Prostate gland (tissue), 2 donors: ENCODE results near the gene ADM2.

Experiments
- CTCF ChIP-seq, 4 experiments: fragments of 200-600 bp in 2 of 4; fragments of 450-650 bp in 2 of 4; sonication (generic) in 2 of 4; IDR thresholded peaks; 1 replicate in 3 of 4; 2 replicates in 1 of 4; pipeline ENCODE4 v1.5.1; 2016 to 2019; ENCODE audit warnings: antibody characterized with exemption in 4 of 4, mild to moderate bottlenecking in 2 of 4, moderate library complexity in 2 of 4
- POLR2A ChIP-seq: fragments of 450-650 bp; IDR thresholded peaks from one replicate; pipeline ENCODE4 v1.6.1; 2016; ENCODE audit warnings: antibody characterized with exemption, mild to moderate bottlenecking
- POLR2AphosphoS5 ChIP-seq: sonication (generic); formaldehyde crosslinking; IDR thresholded peaks from one replicate; pipeline ENCODE4 v1.6.1; 2017; ENCODE audit warnings: antibody characterized with exemption

DNA sequence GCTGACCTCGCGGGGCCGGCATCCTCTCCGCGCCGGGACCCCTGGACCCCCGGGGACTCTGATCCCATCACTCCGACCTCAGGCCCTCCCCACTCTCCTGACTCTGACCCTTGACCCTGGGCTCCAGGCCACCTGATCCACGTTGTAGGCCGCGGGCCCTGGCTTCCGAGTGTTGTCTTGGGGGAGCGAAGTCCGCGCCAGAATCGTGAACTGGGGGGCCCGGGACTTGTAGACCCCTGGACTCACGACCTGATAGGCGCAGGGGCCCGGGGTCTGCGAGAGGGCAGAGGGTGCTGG is 49.2 kb downstream of the ADM2 start:
- TF ChIP-seq CTCF (IDR thresholded peaks at IDR 0.05) (no peak), POLR2A (no peak), POLR2AphosphoS5 (no peak)
